ENCODE results near the gene CTPS2. TPM values are rescaled to one million over a fixed set of nuclear protein-coding genes. Genes with fewer than 3 reads are reported as not detected.

Gene CTPS2
- total and polyA plus RNA-seq, 2 experiments from 2014 or later = 10.4 to 35.5 TPM

DNA sequence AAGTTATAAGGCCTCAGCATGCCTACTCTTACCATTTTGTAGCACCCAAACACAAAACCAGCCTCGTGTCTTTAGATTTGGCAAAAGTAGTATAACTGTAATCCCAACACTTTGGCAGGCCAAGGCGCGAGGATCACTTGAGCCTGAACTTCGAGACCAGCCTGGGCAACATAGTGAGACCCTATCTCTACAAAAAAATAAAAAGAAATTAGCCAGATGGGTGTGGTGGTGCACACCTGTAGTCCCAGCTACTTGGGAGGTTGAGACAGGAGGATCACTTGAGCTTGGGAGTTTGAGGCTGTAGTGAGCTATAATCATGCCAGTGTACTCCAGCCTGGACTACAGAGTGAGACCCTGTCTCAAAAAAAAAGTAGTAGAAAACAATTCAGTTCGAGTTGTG, 24.6 kb upstream of the CTPS2 start:
- peaks cover 2% of the 10 kb centered on the region for H3K27me3 Mint-ChIP-seq (ENCODE audit: insufficient read depth, low read depth, poor library complexity)
- no peak overlapping the region for H3K4me3 Mint-ChIP-seq
- no peak overlapping the region for H3K27ac Mint-ChIP-seq
- ATAC-seq = no peak
- Histone ChIP-seq H3K27ac (ENCODE audit: low read depth) (no peak overlapping the region), H3K4me1 (ENCODE audit: insufficient read depth) (no peaks in the 10 kb centered on the region), H3K27me3 (ENCODE audit: insufficient read depth) (no peaks in the 10 kb centered on the region), H4K20me1 (replicated peaks; ENCODE audit: insufficient read depth) (no peaks in the 10 kb centered on the region; the same call in 1 of the 2 replicates), H3K9me2 (ENCODE audit: insufficient read depth) (no peaks in the 10 kb centered on the region), H3K4me2 (no peak overlapping the region), H2AFZ (no peak overlapping the region), H3K36me3 (ENCODE audit: insufficient read depth) (peaks cover 9% of the 10 kb centered on the region; the same call in 1 of the 2 replicates), H3F3A (replicated peaks; ENCODE audit: low read depth) (no peaks in the 10 kb centered on the region), H3K4me3 (no peak overlapping the region), H3K79me2 (replicated peaks; ENCODE audit: insufficient read depth) (peaks cover 2% of the 10 kb centered on the region; the same call in 1 of the 2 replicates)
- no peak for TF ChIP-seq POLR2AphosphoS5 (IDR thresholded peaks at IDR 0.05; ENCODE audit: low read depth)
- TF ChIP-seq, protein P1, sequence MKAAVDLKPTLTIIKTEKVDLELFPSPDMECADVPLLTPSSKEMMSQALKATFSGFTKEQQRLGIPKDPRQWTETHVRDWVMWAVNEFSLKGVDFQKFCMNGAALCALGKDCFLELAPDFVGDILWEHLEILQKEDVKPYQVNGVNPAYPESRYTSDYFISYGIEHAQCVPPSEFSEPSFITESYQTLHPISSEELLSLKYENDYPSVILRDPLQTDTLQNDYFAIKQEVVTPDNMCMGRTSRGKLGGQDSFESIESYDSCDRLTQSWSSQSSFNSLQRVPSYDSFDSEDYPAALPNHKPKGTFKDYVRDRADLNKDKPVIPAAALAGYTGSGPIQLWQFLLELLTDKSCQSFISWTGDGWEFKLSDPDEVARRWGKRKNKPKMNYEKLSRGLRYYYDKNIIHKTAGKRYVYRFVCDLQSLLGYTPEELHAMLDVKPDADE (IDR thresholded peaks at IDR 0.05) = no peak
- no peak for TF ChIP-seq EZH2 (IDR thresholded peaks at IDR 0.05; ENCODE audit: low read depth, unreplicated experiment)
- TF ChIP-seq CREB1 (CRISPR knock-in tag; IDR thresholded peaks at IDR 0.05; ENCODE audit: low read depth) = no peak
- TF ChIP-seq STAT1 (IDR thresholded peaks at IDR 0.05; ENCODE audit: unreplicated experiment) = no peak
- TF ChIP-seq, protein P2, sequence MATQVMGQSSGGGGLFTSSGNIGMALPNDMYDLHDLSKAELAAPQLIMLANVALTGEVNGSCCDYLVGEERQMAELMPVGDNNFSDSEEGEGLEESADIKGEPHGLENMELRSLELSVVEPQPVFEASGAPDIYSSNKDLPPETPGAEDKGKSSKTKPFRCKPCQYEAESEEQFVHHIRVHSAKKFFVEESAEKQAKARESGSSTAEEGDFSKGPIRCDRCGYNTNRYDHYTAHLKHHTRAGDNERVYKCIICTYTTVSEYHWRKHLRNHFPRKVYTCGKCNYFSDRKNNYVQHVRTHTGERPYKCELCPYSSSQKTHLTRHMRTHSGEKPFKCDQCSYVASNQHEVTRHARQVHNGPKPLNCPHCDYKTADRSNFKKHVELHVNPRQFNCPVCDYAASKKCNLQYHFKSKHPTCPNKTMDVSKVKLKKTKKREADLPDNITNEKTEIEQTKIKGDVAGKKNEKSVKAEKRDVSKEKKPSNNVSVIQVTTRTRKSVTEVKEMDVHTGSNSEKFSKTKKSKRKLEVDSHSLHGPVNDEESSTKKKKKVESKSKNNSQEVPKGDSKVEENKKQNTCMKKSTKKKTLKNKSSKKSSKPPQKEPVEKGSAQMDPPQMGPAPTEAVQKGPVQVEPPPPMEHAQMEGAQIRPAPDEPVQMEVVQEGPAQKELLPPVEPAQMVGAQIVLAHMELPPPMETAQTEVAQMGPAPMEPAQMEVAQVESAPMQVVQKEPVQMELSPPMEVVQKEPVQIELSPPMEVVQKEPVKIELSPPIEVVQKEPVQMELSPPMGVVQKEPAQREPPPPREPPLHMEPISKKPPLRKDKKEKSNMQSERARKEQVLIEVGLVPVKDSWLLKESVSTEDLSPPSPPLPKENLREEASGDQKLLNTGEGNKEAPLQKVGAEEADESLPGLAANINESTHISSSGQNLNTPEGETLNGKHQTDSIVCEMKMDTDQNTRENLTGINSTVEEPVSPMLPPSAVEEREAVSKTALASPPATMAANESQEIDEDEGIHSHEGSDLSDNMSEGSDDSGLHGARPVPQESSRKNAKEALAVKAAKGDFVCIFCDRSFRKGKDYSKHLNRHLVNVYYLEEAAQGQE (IDR thresholded peaks at IDR 0.05; ENCODE audit: unreplicated experiment) = no peak
- H3K9me3 Mint-ChIP-seq = no peaks in the 10 kb centered on the region
- H3K36me3 Mint-ChIP-seq (ENCODE audit: low read depth) = peaks cover 47% of the 10 kb centered on the region
- peaks cover 4% of the 10 kb centered on the region; the same call in 1 of the 3 replicates for H3K4me1 Mint-ChIP-seq
- DNase-seq (ENCODE audit: low spot score) = no peak

DNA sequence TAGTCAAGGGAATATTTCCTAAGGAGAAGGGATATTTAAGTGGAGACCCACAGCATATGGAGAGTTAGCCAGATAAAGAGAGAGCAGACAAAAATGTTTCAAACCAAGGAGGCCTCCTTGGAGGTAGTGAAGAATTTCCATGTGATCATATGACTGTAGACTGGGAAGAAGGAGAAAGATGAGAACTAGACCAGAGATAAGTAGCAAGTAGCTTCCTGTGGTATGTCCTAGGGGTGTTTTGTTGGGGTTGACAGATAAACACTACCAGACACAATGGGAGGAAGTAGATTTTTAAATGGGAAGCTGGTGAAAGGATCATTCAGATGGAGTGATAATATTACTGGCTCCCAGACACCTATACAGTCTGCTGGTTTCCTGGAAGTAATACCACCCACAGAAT, 20.5 kb upstream of the CTPS2 start:
- H3K27ac ChIP-seq (ENCODE audit: low read depth) = no peak overlapping the region
- ATAC-seq (no peak), DNase-seq (ENCODE audit: low spot score) (no peak)
- H3K36me3 ChIP-seq (ENCODE audit: insufficient read depth) = no peaks in the 10 kb centered on the region; the same call in 1 of the 2 replicates
- no peaks in the 10 kb centered on the region for H3K4me1 Mint-ChIP-seq
- no peaks in the 10 kb centered on the region for H3K27me3 Mint-ChIP-seq (ENCODE audit: insufficient read depth, low read depth, poor library complexity)
- H3K4me3 Mint-ChIP-seq = no peak overlapping the region
- no peaks in the 10 kb centered on the region for H3K4me1 ChIP-seq (ENCODE audit: insufficient read depth)
- no peak overlapping the region for H2AFZ ChIP-seq
- H3F3A ChIP-seq (replicated peaks; ENCODE audit: low read depth) = no peaks in the 10 kb centered on the region
- H3K4me3 ChIP-seq = no peak overlapping the region
- peaks cover 8% of the 10 kb centered on the region; the same call in 1 of the 3 replicates for H3K9me3 Mint-ChIP-seq
- peaks cover 40% of the 10 kb centered on the region for H3K79me2 ChIP-seq (replicated peaks; ENCODE audit: insufficient read depth)
- peaks cover 39% of the 10 kb centered on the region for H3K36me3 Mint-ChIP-seq (ENCODE audit: low read depth)
- no peak overlapping the region for H3K27ac Mint-ChIP-seq
- no peaks in the 10 kb centered on the region for H3K9me2 ChIP-seq (ENCODE audit: insufficient read depth)
- no peaks in the 10 kb centered on the region for H3K27me3 ChIP-seq (ENCODE audit: insufficient read depth)
- no peaks in the 10 kb centered on the region; the same call in 1 of the 2 replicates for H4K20me1 ChIP-seq (replicated peaks; ENCODE audit: insufficient read depth)
- no peak overlapping the region for H3K4me2 ChIP-seq
- TF ChIP-seq ZNF114 (CRISPR knock-in tag; IDR thresholded peaks at IDR 0.05) = no peak
- no peak for TF ChIP-seq EZH2 (IDR thresholded peaks at IDR 0.05; ENCODE audit: low read depth, unreplicated experiment)
- TF ChIP-seq, protein P3, sequence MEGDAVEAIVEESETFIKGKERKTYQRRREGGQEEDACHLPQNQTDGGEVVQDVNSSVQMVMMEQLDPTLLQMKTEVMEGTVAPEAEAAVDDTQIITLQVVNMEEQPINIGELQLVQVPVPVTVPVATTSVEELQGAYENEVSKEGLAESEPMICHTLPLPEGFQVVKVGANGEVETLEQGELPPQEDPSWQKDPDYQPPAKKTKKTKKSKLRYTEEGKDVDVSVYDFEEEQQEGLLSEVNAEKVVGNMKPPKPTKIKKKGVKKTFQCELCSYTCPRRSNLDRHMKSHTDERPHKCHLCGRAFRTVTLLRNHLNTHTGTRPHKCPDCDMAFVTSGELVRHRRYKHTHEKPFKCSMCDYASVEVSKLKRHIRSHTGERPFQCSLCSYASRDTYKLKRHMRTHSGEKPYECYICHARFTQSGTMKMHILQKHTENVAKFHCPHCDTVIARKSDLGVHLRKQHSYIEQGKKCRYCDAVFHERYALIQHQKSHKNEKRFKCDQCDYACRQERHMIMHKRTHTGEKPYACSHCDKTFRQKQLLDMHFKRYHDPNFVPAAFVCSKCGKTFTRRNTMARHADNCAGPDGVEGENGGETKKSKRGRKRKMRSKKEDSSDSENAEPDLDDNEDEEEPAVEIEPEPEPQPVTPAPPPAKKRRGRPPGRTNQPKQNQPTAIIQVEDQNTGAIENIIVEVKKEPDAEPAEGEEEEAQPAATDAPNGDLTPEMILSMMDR (conservative IDR thresholded peaks at IDR 0.05; ENCODE audit: low read depth in 2 of 2) = no peak
- TF ChIP-seq JUNB (IDR thresholded peaks at IDR 0.05; ENCODE audit: unreplicated experiment) = no peak
- no peak for TF ChIP-seq NANOG (IDR thresholded peaks at IDR 0.05; ENCODE audit: borderline replicate concordance)
- TF ChIP-seq, protein P1 (IDR thresholded peaks at IDR 0.05) = no peak
- TF ChIP-seq EZH2phosphoT487 (IDR thresholded peaks at IDR 0.05; ENCODE audit: unreplicated experiment) = no peak
- no peak for TF ChIP-seq ZNF331 (CRISPR knock-in tag; IDR thresholded peaks at IDR 0.05; ENCODE audit: low read depth)
